K562 (cell line): ENCODE measurements around the gene ENO2. TPM values are rescaled to one million over a fixed set of nuclear protein-coding genes. Genes with fewer than 3 reads are reported as not detected.
A peak's percentile ranks its signal among the peaks of the same experiment; 100 is the strongest.

Experiments
- ATAC-seq: fragments of 200-7000 bp; cut with Tn5 transposase; 3 replicates; pipeline ENCODE4 v1.9.1; 2020; ENCODE audit warnings: moderate library complexity
- BruUV-seq: library from RNA; stranded (reverse); fragments of 400-500 nt; replicated peaks from 2 replicates; lab custom pipeline; 2021; lab: Mats Ljungman, UMichigan
- CTCF ChIA-PET: fragments of 300-600 bp; formaldehyde crosslinking; extraction: SDS; loops from one replicate; lab custom pipeline; 2021; ENCODE audit warnings: low intra/inter-chr PET ratio; lab: Yijun Ruan, JAX
- POLR2A ChIA-PET: fragments of 300-600, 350-650 bp; sonication (Branson Sonifier 250); formaldehyde crosslinking; extraction: SDS; loops from one replicate; lab custom pipeline; 2021; ENCODE audit warnings: antibody characterized with exemption, inconsistent platforms; lab: Yijun Ruan, JAX
- DNase-seq, 4 experiments: peaks; one replicate each; pipeline versions ENCODE4 v3.0.0 to v3.0.0-alpha.2; 2011 to 2018; ENCODE audit warnings: low spot score in 3 of 4, mixed read lengths in 3 of 4; ENCODE audit errors: extremely low read depth in 1 of 4
- FAIRE-seq: peaks from 2 replicates; lab custom pipeline; 2011; peaks lifted over from hg19 to GRCh38; lab: Jason Lieb, UNC
- H2AFZ ChIP-seq: 2 replicates; pipeline ENCODE4 v1.6.0; 2011; ENCODE audit warnings: low read depth, low read length, control low read depth, inconsistent platforms
- H3K27ac ChIP-seq: fragments of 200-600 bp; 3 replicates; pipeline ENCODE4 v1.8.0; 2011; ENCODE audit warnings: low read depth, mild to moderate bottlenecking, control low read depth, inconsistent platforms, low read length, moderate library complexity, mixed read lengths; ENCODE audit errors: extremely low read depth
- H3K27me3 ChIP-seq, 2 experiments: fragments of 300-600 bp in 1 of 2; 2 replicates in 1 of 2; 3 replicates in 1 of 2; pipeline versions ENCODE4 v1.6.0 to v1.8.0; 2011; ENCODE audit warnings: inconsistent platforms in 2 of 2, low read length in 2 of 2, mild to moderate bottlenecking in 1 of 2, mixed read lengths in 1 of 2, moderate library complexity in 1 of 2; ENCODE audit not compliant: control insufficient read depth in 2 of 2, insufficient read depth in 2 of 2
- H3K36me3 ChIP-seq: fragments of 300-600 bp; 3 replicates; pipeline ENCODE4 v1.8.0; 2011; ENCODE audit warnings: mild to moderate bottlenecking, low read length, inconsistent platforms; ENCODE audit not compliant: control insufficient read depth, insufficient read depth
- H3K4me1 ChIP-seq, 2 experiments: fragments of 200-600 bp in 1 of 2; replicated peaks in 1 of 2; 2 replicates in 1 of 2; 3 replicates in 1 of 2; pipeline versions ENCODE4 v1.5.1 to v1.8.0; 2011; ENCODE audit warnings: inconsistent platforms in 2 of 2, low read length in 2 of 2, mild to moderate bottlenecking in 1 of 2, mixed read lengths in 1 of 2, moderate library complexity in 1 of 2; ENCODE audit not compliant: control insufficient read depth in 2 of 2, insufficient read depth in 2 of 2
- H3K4me2 ChIP-seq: 2 replicates; pipeline ENCODE4 v1.6.1; 2011; ENCODE audit warnings: low read length, control low read depth, inconsistent platforms, mixed read lengths; ENCODE audit not compliant: insufficient read depth
- H3K4me3 ChIP-seq: fragments of 200-600 bp; sonication (generic), shearing (Covaris generic); 2 replicates; pipeline ENCODE4 v1.5.1; 2016; ENCODE audit warnings: control low read depth, inconsistent platforms
- H3K79me2 ChIP-seq: fragments of 200-600 bp; 3 replicates; pipeline ENCODE4 v1.8.0; 2011; ENCODE audit warnings: low read length, inconsistent platforms; ENCODE audit not compliant: control insufficient read depth, insufficient read depth
- H3K9ac ChIP-seq, 2 experiments: 2 replicates each; pipeline versions ENCODE4 v1.6.0 to v1.6.1; 2011; ENCODE audit warnings: low read depth in 2 of 2, low read length in 2 of 2, control low read depth in 1 of 2, inconsistent platforms in 1 of 2, mild to moderate bottlenecking in 1 of 2, mixed read lengths in 1 of 2; ENCODE audit not compliant: insufficient read depth in 1 of 2
- H3K9me1 ChIP-seq: one replicate; pipeline ENCODE4 v1.6.0; 2011; ENCODE audit warnings: inconsistent platforms, mild to moderate bottlenecking, low read length, moderate library complexity; ENCODE audit not compliant: control insufficient read depth, insufficient read depth
- H3K9me3 ChIP-seq: replicated peaks from 2 replicates; pipeline ENCODE4 v1.5.1; 2011; ENCODE audit warnings: low read depth, low read length, inconsistent platforms; ENCODE audit not compliant: control insufficient read depth, insufficient read depth
- H4K20me1 ChIP-seq: replicated peaks from 2 replicates; pipeline ENCODE4 v1.6.1; 2011; ENCODE audit warnings: low read length, inconsistent platforms, mixed read lengths; ENCODE audit not compliant: control insufficient read depth, insufficient read depth
- FUS ChIP-seq: fragments of 200-400 bp; formaldehyde crosslinking; optimal IDR thresholded peaks from 2 replicates; pipeline ENCODE3; 2017; ENCODE audit warnings: low read depth, low read length
- PCBP1 ChIP-seq: fragments of 200-400 bp; formaldehyde crosslinking; IDR thresholded peaks from 2 replicates; pipeline ENCODE4 v1.6.1; 2018; ENCODE audit warnings: mild to moderate bottlenecking, low read depth, low read length; ENCODE audit not compliant: poor library complexity, severe bottlenecking
- PML ChIP-seq: IDR thresholded peaks from 2 replicates; pipeline ENCODE4 v1.6.1; 2012; ENCODE audit warnings: low read length, inconsistent platforms
- RBM14 ChIP-seq: fragments of 200-400 bp; formaldehyde crosslinking; IDR thresholded peaks from 2 replicates; pipeline ENCODE4 v1.6.1; 2018; ENCODE audit warnings: low read depth, mild to moderate bottlenecking, low read length, moderate library complexity, borderline replicate concordance; ENCODE audit not compliant: insufficient read depth
- SMARCE1 ChIP-seq: fragments of 450-650 bp; IDR thresholded peaks from 2 replicates; pipeline ENCODE4 v1.7.1; 2016; ENCODE audit warnings: mild to moderate bottlenecking
- TARDBP ChIP-seq: fragments of 450-650 bp; IDR thresholded peaks from 2 replicates; pipeline ENCODE4 v1.6.1; 2016
- TCFL5 ChIP-seq: fragments of 250-450 bp; sonication (Bioruptor Pico); conservative IDR thresholded peaks from 2 replicates; pipeline ENCODE4 v1.6.1; 2021; ENCODE audit warnings: mild to moderate bottlenecking, moderate library complexity, matching md5 sums
- ZBTB34 ChIP-seq: fragments of 250-450 bp; sonication (Bioruptor Pico); IDR thresholded peaks from 2 replicates; pipeline ENCODE4 v1.8.0; 2021; ENCODE audit warnings: mild to moderate bottlenecking, moderate library complexity
- ZNF184 ChIP-seq: sonication (generic); formaldehyde crosslinking; IDR thresholded peaks from 2 replicates; pipeline ENCODE4 v1.5.0; 2020; ENCODE audit warnings: missing genetic modification reagents
- ZNF217 ChIP-seq: sonication (generic); formaldehyde crosslinking; IDR thresholded peaks from 2 replicates; pipeline ENCODE4 v1.8.0; 2022; ENCODE audit warnings: mild to moderate bottlenecking, missing genetic modification reagents
- ZNF431 ChIP-seq: sonication (generic); formaldehyde crosslinking; IDR thresholded peaks from 2 replicates; pipeline ENCODE4 v1.8.0; 2022; ENCODE audit warnings: mild to moderate bottlenecking, missing genetic modification reagents
- WGBS: fragments of 100-300 bp; shearing (Covaris generic); methylation state at CpG from one replicate; pipeline ENCODE4 v1.1.6; 2016; ENCODE audit warnings: low coverage, mixed read lengths; ENCODE audit not compliant: insufficient coverage; ENCODE audit errors: missing lambda C conversion rate; 5-methylcytosine and 5-hydroxymethylcytosine counted together
- in situ Hi-C: fragments of 300-500 bp; cut with MboI; formaldehyde crosslinking; loops from 4 replicates; pipeline ENCODE4 v1.15.0; 2018; ENCODE audit warnings: inconsistent platforms, mixed read lengths
- intact Hi-C: fragments of 100-400 bp; cut with micrococcal nuclease; formaldehyde crosslinking; loops from 2 replicates; pipeline ENCODE4 v1.14.2; 2022
- polyA plus RNA-seq, 8 experiments: library from polyadenylated mRNA; depleted of rRNA in 4 of 8; stranded (reverse) in 5 of 8; unstranded in 3 of 8; fragments of >200 nt; fragmentation: Nextera tagmentation in 2 of 8; fragmentation: Illumina TruSeq in 1 of 8; extraction: Ambion mirVana in 2 of 8; extraction: Trizol in 1 of 8; gene quantifications; 2 replicates each; pipeline versions ENCODE4 v1.2.1 to v1.2.3, GENCODE V29; 2011 to 2014; ENCODE audit warnings: inconsistent platforms in 1 of 8, missing spikeins in 1 of 8
- total RNA-seq, 7 experiments: library from RNA; depleted of rRNA in 6 of 7; stranded (reverse); fragments of >200 nt in 6 of 7; fragmentation: Illumina TruSeq in 2 of 7; extraction: Trizol in 2 of 7; gene quantifications; 2 replicates each; pipeline versions ENCODE4 v1.2.1 to v1.2.3, GENCODE V29; 2011 to 2021; ENCODE audit warnings: low replicate concordance in 1 of 7

Gene ENO2
- total and polyA plus RNA-seq, 9 of the 15 experiments (the other 6 are each of a cell fraction or from before 2014, with no cell fraction given) = 10.9 to 43.3 (median 21.0) TPM

GRCh38 chr12:6955108-6956020 lies 41.0 kb downstream of the ENO2 start (continued):
- TF ChIP-seq ZBTB34 (CRISPR knock-in tag) (no peak), PML (no peak), FUS (no peak), ZNF184 (CRISPR knock-in tag) (no peak), SMARCE1 (no peak), RBM14 (no peak), PCBP1 (no peak)

- peaks cover 16 to 67% of the 10 kb centered on the region in 2 experiments for H3K4me1 ChIP-seq
- in situ Hi-C loops = no loop called here
- TF ChIP-seq ZNF217 (CRISPR knock-in tag) = no peak
- no peak for TF ChIP-seq TCFL5
- no peak for TF ChIP-seq ZNF431 (CRISPR knock-in tag)
- TF ChIP-seq TARDBP = no peak
- TF ChIP-seq, all 486 proteins: peak for 0
- ChIA-PET POLR2A (interaction anchor here (0.9 to 8.0 kb wide), 2 partner anchors 9 to 11 kb away, joined by 3 to 98 read pairs; partner anchors contain the start of genes C12orf57 and RNU7-1), CTCF (interaction anchor here (0.5 kb wide), 1 partner anchor 71 kb away, joined by 7 read pairs; no protein-coding TSS in a partner anchor)
- peak overlapping the region in 1 of 2 experiments; percentile 17; a peak in 2 of 4 replicates for H3K9ac ChIP-seq
- H3K9me1 ChIP-seq = no peaks in the 10 kb centered on the region
- no peaks in the 10 kb centered on the region for H3K27me3 ChIP-seq
- H2AFZ ChIP-seq = no peak overlapping the region
- 73% methylated on average over 15 of the region's 28 CpGs for WGBS
- ATAC-seq (no peak), DNase-seq (no peak), FAIRE-seq (no peak)
- peaks cover 5% of the 10 kb centered on the region; the same call in 2 of the 3 replicates for H3K79me2 ChIP-seq
- H3K9me3 ChIP-seq = no peaks in the 10 kb centered on the region
- intact Hi-C loops = no loop called here
- no peak overlapping the region for H3K4me3 ChIP-seq
- H3K27ac ChIP-seq = no peak overlapping the region
- H3K36me3 ChIP-seq = no peaks in the 10 kb centered on the region
- BruUV-seq = no TSS peak
- no peak overlapping the region for H3K4me2 ChIP-seq
- no peaks in the 10 kb centered on the region for H4K20me1 ChIP-seq
Measured at GRCh38 chr12:6956021-6956727, 41.8 kb downstream of the ENO2 start.
